A549 (cell line): ENCODE data around the gene CRYBG2. TPM values are rescaled to one million over a fixed set of nuclear protein-coding genes. Genes with fewer than 3 reads are reported as not detected.

Source experiments
- CBX8 ChIP-seq: fragments of 200-600 bp; sonication (generic); IDR thresholded peaks from 2 replicates; pipeline ENCODE4 v1.6.1; 2016
- CHD4 ChIP-seq: fragments of 200-600 bp; sonication (generic); IDR thresholded peaks from 2 replicates; pipeline ENCODE4 v1.6.1; 2016; ENCODE audit warnings: antibody characterized with exemption, mild to moderate bottlenecking, borderline replicate concordance
- EHF ChIP-seq: fragments of 250-450 bp; sonication (Bioruptor Pico); IDR thresholded peaks from 2 replicates; pipeline ENCODE4 v1.5.0; 2020; ENCODE audit warnings: mild to moderate bottlenecking
- EP300 ChIP-seq, 2 experiments: fragments of >200 bp; sonication (Bioruptor Twin); formaldehyde crosslinking; IDR thresholded peaks; 2 replicates in 1 of 2; 3 replicates in 1 of 2; pipeline ENCODE4 v1.6.1; 2016 to 2017
- ESRRA ChIP-seq: fragments of 150-350 bp; IDR thresholded peaks from 2 replicates; pipeline ENCODE4 v1.6.1; 2014; ENCODE audit warnings: mild to moderate bottlenecking, low read length, borderline replicate concordance
- FOSL2 ChIP-seq, 2 experiments: fragments of 450-650 bp in 1 of 2; fragments of >200 bp in 1 of 2; sonication (Bioruptor Twin) in 1 of 2; formaldehyde crosslinking; IDR thresholded peaks; 2 replicates each; pipeline versions ENCODE4 v1.5.0 to v1.6.1; 2016 to 2020; ENCODE audit warnings: mild to moderate bottlenecking in 1 of 2, moderate library complexity in 1 of 2
- HEYL ChIP-seq: fragments of 250-450 bp; sonication (Bioruptor Pico); IDR thresholded peaks from 2 replicates; pipeline ENCODE4 v1.8.0; 2021; ENCODE audit warnings: mild to moderate bottlenecking, moderate library complexity
- HOXA7 ChIP-seq: fragments of 250-450 bp; sonication (Bioruptor Pico); IDR thresholded peaks from 2 replicates; pipeline ENCODE4 v1.5.0; 2020; ENCODE audit warnings: mild to moderate bottlenecking, moderate library complexity
- HOXB13 ChIP-seq: fragments of 250-450 bp; sonication (Bioruptor Pico); IDR thresholded peaks from 2 replicates; pipeline ENCODE4 v1.5.0; 2020; ENCODE audit warnings: low read depth, mild to moderate bottlenecking, moderate library complexity
- JUN ChIP-seq, 2 experiments: fragments of >200 bp; sonication (Bioruptor Twin); formaldehyde crosslinking; IDR thresholded peaks; 2 replicates in 1 of 2; 3 replicates in 1 of 2; pipeline ENCODE4 v1.6.1; 2016 to 2017
- JUNB ChIP-seq: fragments of >200 bp; sonication (Bioruptor Twin); formaldehyde crosslinking; IDR thresholded peaks from 2 replicates; pipeline ENCODE4 v1.6.1; 2016
- MAFK ChIP-seq: fragments of 450-650 bp; IDR thresholded peaks from 2 replicates; pipeline ENCODE4 v1.6.1; 2014; ENCODE audit not compliant: partially characterized antibody
- MYC ChIP-seq: IDR thresholded peaks from 2 replicates; pipeline ENCODE4 v1.6.1; 2012; ENCODE audit warnings: mild to moderate bottlenecking, inconsistent platforms, low read length, improper control_type of control experiment, borderline replicate concordance
- NPAS2 ChIP-seq: fragments of 250-450 bp; sonication (Bioruptor Pico); IDR thresholded peaks from 2 replicates; pipeline ENCODE4 v1.8.0; 2022; ENCODE audit warnings: mild to moderate bottlenecking, moderate library complexity, borderline replicate concordance
- POLR2A ChIP-seq: IDR thresholded peaks from 2 replicates; pipeline ENCODE4 v1.6.1; 2012; ENCODE audit warnings: mild to moderate bottlenecking, low read length
- POLR2AphosphoS2 ChIP-seq: conservative IDR thresholded peaks from 2 replicates; pipeline ENCODE4 v1.6.1; 2012; ENCODE audit warnings: low read length, improper control_type of control experiment, inconsistent platforms
- RFX5 ChIP-seq: fragments of 450-650 bp; IDR thresholded peaks from 2 replicates; pipeline ENCODE4 v1.7.1; 2014; ENCODE audit warnings: antibody characterized with exemption, mild to moderate bottlenecking, moderate library complexity
- RNF2 ChIP-seq: fragments of 200-600 bp; sonication (generic); IDR thresholded peaks from 2 replicates; pipeline ENCODE4 v1.6.1; 2016; ENCODE audit warnings: low read depth, mild to moderate bottlenecking, antibody characterized with exemption, moderate library complexity, borderline replicate concordance
- SMC3 ChIP-seq: fragments of >200 bp; sonication (Bioruptor Twin); formaldehyde crosslinking; IDR thresholded peaks from 3 replicates; pipeline ENCODE4 v1.6.1; 2018; ENCODE audit warnings: inconsistent platforms
- SREBF2 ChIP-seq: fragments of 450-650 bp; IDR thresholded peaks from 2 replicates; pipeline ENCODE4 v1.6.1; 2014; ENCODE audit warnings: mild to moderate bottlenecking, moderate library complexity
- TP53 ChIP-seq: fragments of 250-450 bp; sonication (Bioruptor Pico); IDR thresholded peaks from 2 replicates; pipeline ENCODE4 v1.5.0; 2021; ENCODE audit warnings: mild to moderate bottlenecking, moderate library complexity
- ZC3H11A ChIP-seq: fragments of 450-650 bp; IDR thresholded peaks from 2 replicates; pipeline ENCODE4 v1.6.1; 2014; ENCODE audit warnings: antibody characterized with exemption, mild to moderate bottlenecking
- ZFP36 ChIP-seq: fragments of 450-650 bp; IDR thresholded peaks from 2 replicates; pipeline ENCODE4 v1.6.1; 2014; ENCODE audit warnings: borderline replicate concordance; ENCODE audit not compliant: partially characterized antibody
- ZSCAN20 ChIP-seq: fragments of 250-450 bp; sonication (Bioruptor Pico); IDR thresholded peaks from 2 replicates; pipeline ENCODE4 v1.8.0; 2022; ENCODE audit warnings: mild to moderate bottlenecking, moderate library complexity
- polyA plus RNA-seq, 4 experiments: library from polyadenylated mRNA; depleted of rRNA in 3 of 4; stranded (reverse); fragments of >200 nt; fragmentation: RNase III in 1 of 4; extraction: RNeasy Plus Mini Kit Qiagen cat#74134 plus additional on column Dnase treatment in 1 of 4; gene quantifications; 2 replicates in 3 of 4; 3 replicates in 1 of 4; pipeline ENCODE4 v1.2.3, GENCODE V29; 2011 to 2017
- TF ChIP-seq, protein P1 (sequence below): fragments of 250-450 bp; sonication (Bioruptor Pico); IDR thresholded peaks from 2 replicates; pipeline ENCODE4 v1.5.0; 2020; ENCODE audit warnings: low read depth, mild to moderate bottlenecking, moderate library complexity
- TF ChIP-seq, protein P2 (sequence below): fragments of 150-350 bp; IDR thresholded peaks from 2 replicates; pipeline ENCODE4 v1.6.1; 2014; ENCODE audit warnings: low read depth, mild to moderate bottlenecking, low read length
- TF ChIP-seq, protein P3 (sequence below): fragments of 450-650 bp; IDR thresholded peaks from 2 replicates; pipeline ENCODE4 v1.6.1; 2014; ENCODE audit warnings: antibody characterized with exemption
- TF ChIP-seq, protein P4 (sequence below): IDR thresholded peaks from 2 replicates; pipeline ENCODE4 v1.6.1; 2012; ENCODE audit warnings: low read depth, borderline replicate concordance

CRYBG2 gene
- polyA plus RNA-seq, 2 of the 4 experiments (the other 2 are of a cell fraction): 0.67 to 2.7 TPM

DNA sequence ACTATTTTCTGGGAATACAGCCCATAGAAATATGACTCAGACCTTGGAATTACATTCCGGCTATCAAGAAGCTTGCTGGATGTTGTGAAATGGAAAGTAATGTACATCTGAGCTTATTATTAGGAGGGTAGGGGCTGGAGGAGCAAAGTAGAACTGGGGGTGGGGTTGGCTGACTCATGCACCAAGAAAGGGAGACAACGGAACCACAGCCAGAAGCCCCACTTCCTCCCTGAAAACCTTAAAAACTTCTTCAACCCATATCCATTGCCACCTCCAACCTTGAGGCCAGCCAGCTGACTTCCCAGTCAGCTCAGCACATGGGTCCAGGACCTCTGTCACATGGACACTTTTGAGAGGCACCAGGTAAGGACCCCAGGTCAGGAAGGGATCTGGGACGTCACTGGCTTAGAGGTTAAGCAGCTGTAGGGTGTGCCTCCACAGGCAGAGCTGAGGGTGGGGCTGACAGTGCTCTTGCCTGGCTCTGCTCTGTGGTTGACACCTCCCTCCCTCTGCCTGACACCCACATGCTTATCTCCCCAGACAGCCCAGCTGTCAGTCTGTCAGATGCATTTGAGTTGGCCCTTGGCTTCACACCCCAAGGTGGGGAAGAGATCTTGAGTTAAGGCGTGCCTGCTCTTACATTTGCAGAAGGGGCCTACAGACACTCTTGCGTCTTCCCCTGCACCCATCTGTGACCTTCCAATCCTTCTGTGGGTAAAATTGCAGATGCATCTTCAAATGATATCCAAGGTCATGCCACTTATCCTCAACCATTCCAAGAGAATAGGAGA, 24.4 kb upstream of the CRYBG2 start (continued):
- TF ChIP-seq, protein P1, sequence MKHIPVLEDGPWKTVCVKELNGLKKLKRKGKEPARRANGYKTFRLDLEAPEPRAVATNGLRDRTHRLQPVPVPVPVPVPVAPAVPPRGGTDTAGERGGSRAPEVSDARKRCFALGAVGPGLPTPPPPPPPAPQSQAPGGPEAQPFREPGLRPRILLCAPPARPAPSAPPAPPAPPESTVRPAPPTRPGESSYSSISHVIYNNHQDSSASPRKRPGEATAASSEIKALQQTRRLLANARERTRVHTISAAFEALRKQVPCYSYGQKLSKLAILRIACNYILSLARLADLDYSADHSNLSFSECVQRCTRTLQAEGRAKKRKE: no peak
- TF ChIP-seq ESRRA: no peak
- TF ChIP-seq, protein P2, sequence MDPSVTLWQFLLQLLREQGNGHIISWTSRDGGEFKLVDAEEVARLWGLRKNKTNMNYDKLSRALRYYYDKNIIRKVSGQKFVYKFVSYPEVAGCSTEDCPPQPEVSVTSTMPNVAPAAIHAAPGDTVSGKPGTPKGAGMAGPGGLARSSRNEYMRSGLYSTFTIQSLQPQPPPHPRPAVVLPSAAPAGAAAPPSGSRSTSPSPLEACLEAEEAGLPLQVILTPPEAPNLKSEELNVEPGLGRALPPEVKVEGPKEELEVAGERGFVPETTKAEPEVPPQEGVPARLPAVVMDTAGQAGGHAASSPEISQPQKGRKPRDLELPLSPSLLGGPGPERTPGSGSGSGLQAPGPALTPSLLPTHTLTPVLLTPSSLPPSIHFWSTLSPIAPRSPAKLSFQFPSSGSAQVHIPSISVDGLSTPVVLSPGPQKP: no peak
- no peak for TF ChIP-seq EHF (CRISPR knock-in tag)
- no peak for TF ChIP-seq RNF2
- no peak for TF ChIP-seq CHD4
- TF ChIP-seq, protein P3, sequence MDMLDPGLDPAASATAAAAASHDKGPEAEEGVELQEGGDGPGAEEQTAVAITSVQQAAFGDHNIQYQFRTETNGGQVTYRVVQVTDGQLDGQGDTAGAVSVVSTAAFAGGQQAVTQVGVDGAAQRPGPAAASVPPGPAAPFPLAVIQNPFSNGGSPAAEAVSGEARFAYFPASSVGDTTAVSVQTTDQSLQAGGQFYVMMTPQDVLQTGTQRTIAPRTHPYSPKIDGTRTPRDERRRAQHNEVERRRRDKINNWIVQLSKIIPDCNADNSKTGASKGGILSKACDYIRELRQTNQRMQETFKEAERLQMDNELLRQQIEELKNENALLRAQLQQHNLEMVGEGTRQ: no peak
- peak; percentile 69 for TF ChIP-seq FOSL2 (IDR thresholded peaks at IDR 0.05)
- TF ChIP-seq FOSL2 (CRISPR knock-in tag; IDR thresholded peaks at IDR 0.05): peak; percentile 81
- TF ChIP-seq ZC3H11A: no peak
- peak; percentile 74 for TF ChIP-seq JUNB
- TF ChIP-seq NPAS2 (CRISPR knock-in tag): no peak
- no peak for TF ChIP-seq CBX8
- no peak for TF ChIP-seq SREBF2
- TF ChIP-seq HOXA7 (CRISPR knock-in tag): no peak
- no peak for TF ChIP-seq SMC3
- TF ChIP-seq TP53 (CRISPR knock-in tag): no peak
- TF ChIP-seq POLR2AphosphoS2: no peak
- peak; percentile 14 to 17; a peak in 2 of 5 replicates for TF ChIP-seq EP300 (IDR thresholded peaks at IDR 0.05)
- no peak for TF ChIP-seq MAFK
- no peak for TF ChIP-seq POLR2A
- TF ChIP-seq HEYL (CRISPR knock-in tag): no peak
- no peak for TF ChIP-seq RFX5
- TF ChIP-seq ZFP36: no peak
- no peak for TF ChIP-seq HOXB13 (CRISPR knock-in tag)
- TF ChIP-seq MYC: no peak
- TF ChIP-seq JUN (IDR thresholded peaks at IDR 0.05): peak in 1 of 2 experiments; percentile 28; a peak in 1 of 5 replicates
- no peak for TF ChIP-seq ZSCAN20
- TF ChIP-seq, protein P4, sequence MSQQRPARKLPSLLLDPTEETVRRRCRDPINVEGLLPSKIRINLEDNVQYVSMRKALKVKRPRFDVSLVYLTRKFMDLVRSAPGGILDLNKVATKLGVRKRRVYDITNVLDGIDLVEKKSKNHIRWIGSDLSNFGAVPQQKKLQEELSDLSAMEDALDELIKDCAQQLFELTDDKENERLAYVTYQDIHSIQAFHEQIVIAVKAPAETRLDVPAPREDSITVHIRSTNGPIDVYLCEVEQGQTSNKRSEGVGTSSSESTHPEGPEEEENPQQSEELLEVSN: no peak
